ENCODE measurements around the gene ZNF804A.

DNA sequence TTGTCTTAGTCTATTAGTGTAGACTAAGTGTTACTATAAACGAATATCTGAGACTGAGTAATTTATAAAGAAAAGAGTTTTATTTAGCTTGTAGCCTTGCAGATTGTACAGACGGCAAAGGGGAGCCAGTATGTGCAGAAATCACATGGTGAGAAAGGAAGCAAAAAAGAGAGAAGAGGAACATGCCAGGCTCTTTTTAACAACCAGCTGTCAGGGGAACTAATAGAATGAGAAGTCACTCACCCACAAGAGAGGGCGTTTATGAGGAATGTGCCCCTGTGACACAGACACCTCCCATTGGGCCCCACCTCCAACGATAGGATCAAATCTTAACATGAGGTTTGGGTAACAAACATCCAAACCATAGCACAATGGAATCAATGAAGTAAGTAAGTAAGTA lies 20.6 kb upstream of the ZNF804A start:
- TF ChIP-seq POLR2A (IDR thresholded peaks at IDR 0.05): no peak
- TF ChIP-seq, protein P1, sequence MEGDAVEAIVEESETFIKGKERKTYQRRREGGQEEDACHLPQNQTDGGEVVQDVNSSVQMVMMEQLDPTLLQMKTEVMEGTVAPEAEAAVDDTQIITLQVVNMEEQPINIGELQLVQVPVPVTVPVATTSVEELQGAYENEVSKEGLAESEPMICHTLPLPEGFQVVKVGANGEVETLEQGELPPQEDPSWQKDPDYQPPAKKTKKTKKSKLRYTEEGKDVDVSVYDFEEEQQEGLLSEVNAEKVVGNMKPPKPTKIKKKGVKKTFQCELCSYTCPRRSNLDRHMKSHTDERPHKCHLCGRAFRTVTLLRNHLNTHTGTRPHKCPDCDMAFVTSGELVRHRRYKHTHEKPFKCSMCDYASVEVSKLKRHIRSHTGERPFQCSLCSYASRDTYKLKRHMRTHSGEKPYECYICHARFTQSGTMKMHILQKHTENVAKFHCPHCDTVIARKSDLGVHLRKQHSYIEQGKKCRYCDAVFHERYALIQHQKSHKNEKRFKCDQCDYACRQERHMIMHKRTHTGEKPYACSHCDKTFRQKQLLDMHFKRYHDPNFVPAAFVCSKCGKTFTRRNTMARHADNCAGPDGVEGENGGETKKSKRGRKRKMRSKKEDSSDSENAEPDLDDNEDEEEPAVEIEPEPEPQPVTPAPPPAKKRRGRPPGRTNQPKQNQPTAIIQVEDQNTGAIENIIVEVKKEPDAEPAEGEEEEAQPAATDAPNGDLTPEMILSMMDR (IDR thresholded peaks at IDR 0.05): no peak
